HepG2 (cell line): ENCODE results near the gene PUS1. TPM values are rescaled to one million over a fixed set of nuclear protein-coding genes. Genes with fewer than 3 reads are reported as not detected.

ENCODE experiments used
- ATAC-seq: fragments of 200-7000 bp; cut with Tn5 transposase; 3 replicates; pipeline ENCODE4 v1.9.1; 2020; ENCODE audit warnings: mild to moderate bottlenecking, moderate library complexity
- BruUV-seq: library from RNA; stranded (reverse); fragments of 400-500 nt; replicated peaks from 2 replicates; lab custom pipeline; 2021; lab: Mats Ljungman, UMichigan
- CTCF ChIA-PET: fragments of 300-600 bp; formaldehyde crosslinking; extraction: SDS; loops from one replicate; lab custom pipeline; 2021; ENCODE audit warnings: low total read pairs, inconsistent platforms, low intra/inter-chr PET ratio; lab: Yijun Ruan, JAX
- POLR2A ChIA-PET: fragments of 350-600 bp; sonication (Branson Sonifier 250); formaldehyde crosslinking; loops from one replicate; lab custom pipeline; 2020; ENCODE audit warnings: antibody characterized with exemption, inconsistent platforms; lab: Yijun Ruan, JAX
- DNase-seq: peaks from one replicate; pipeline ENCODE4 v3.0.0-alpha.2; 2015; ENCODE audit warnings: low spot score
- FAIRE-seq: peaks from 3 replicates; lab custom pipeline; 2011; peaks lifted over from hg19 to GRCh38; lab: Jason Lieb, UNC
- H2AFZ ChIP-seq: one replicate; pipeline ENCODE4 v1.6.1; 2011; ENCODE audit warnings: low read length, inconsistent platforms
- H3K27ac ChIP-seq: fragments of 300-600 bp; 3 replicates; pipeline ENCODE4 v1.8.0; 2011; ENCODE audit warnings: mixed run types, mild to moderate bottlenecking, mixed read lengths, low read length, inconsistent platforms; ENCODE audit not compliant: insufficient read depth; ENCODE audit errors: extremely low read length
- H3K27me3 ChIP-seq, 2 experiments: fragments of 200-600 bp in 1 of 2; 2 replicates in 1 of 2; 3 replicates in 1 of 2; pipeline versions ENCODE4 v1.6.0 to v1.8.0; 2011; ENCODE audit warnings: low read length in 2 of 2, mild to moderate bottlenecking in 2 of 2, moderate library complexity in 2 of 2, inconsistent platforms in 1 of 2; ENCODE audit not compliant: insufficient read depth in 2 of 2, control insufficient read depth in 1 of 2
- H3K36me3 ChIP-seq, 2 experiments: fragments of 200-600 bp in 1 of 2; replicated peaks in 1 of 2; 2 replicates in 1 of 2; 3 replicates in 1 of 2; pipeline versions ENCODE4 v1.5.1 to v1.8.0; 2011; ENCODE audit warnings: low read length in 2 of 2, inconsistent platforms in 1 of 2; ENCODE audit not compliant: insufficient read depth in 2 of 2, control insufficient read depth in 1 of 2
- H3K4me1 ChIP-seq: 2 replicates; pipeline ENCODE4 v1.5.1; 2012; ENCODE audit warnings: low read length, inconsistent platforms; ENCODE audit not compliant: insufficient read depth
- H3K4me2 ChIP-seq: 2 replicates; pipeline ENCODE4 v1.6.0; 2011; ENCODE audit warnings: low read depth, low read length, inconsistent platforms
- H3K4me3 ChIP-seq, 3 experiments: fragments of 200-600 bp in 1 of 3; sonication (generic), shearing (Covaris generic) in 1 of 3; replicated peaks in 1 of 3; 2 replicates each; pipeline ENCODE4 v1.5.1; 2011 to 2016; ENCODE audit warnings: low read length in 3 of 3, inconsistent platforms in 2 of 3, low read depth in 2 of 3, mild to moderate bottlenecking in 2 of 3, control low read depth in 1 of 3, mixed read lengths in 1 of 3; ENCODE audit not compliant: insufficient read depth in 1 of 3
- H3K79me2 ChIP-seq: one replicate; pipeline ENCODE4 v1.6.1; 2011; ENCODE audit warnings: low read length, inconsistent platforms; ENCODE audit not compliant: insufficient read depth
- H3K9ac ChIP-seq: 2 replicates; pipeline ENCODE4 v1.6.0; 2011; ENCODE audit warnings: mild to moderate bottlenecking, low read depth, low read length, inconsistent platforms; ENCODE audit not compliant: insufficient read depth
- H3K9me3 ChIP-seq: 2 replicates; pipeline ENCODE4 v1.5.1; 2012; ENCODE audit warnings: mild to moderate bottlenecking, low read length
- H4K20me1 ChIP-seq: 2 replicates; pipeline ENCODE4 v1.6.0; 2011; ENCODE audit warnings: inconsistent platforms, mild to moderate bottlenecking, low read length, moderate library complexity; ENCODE audit not compliant: insufficient read depth
- AGO2 ChIP-seq: fragments of 200-400 bp; formaldehyde crosslinking; optimal IDR thresholded peaks from 2 replicates; pipeline ENCODE3; 2017; ENCODE audit warnings: mild to moderate bottlenecking, low read depth, low read length, moderate library complexity
- ESRRA ChIP-seq: sonication (generic); formaldehyde crosslinking; IDR thresholded peaks from 2 replicates; pipeline ENCODE4 v1.5.1; 2020; ENCODE audit warnings: mild to moderate bottlenecking, low read depth, missing genetic modification reagents
- GABPB1 ChIP-seq: IDR thresholded peaks from 2 replicates; pipeline ENCODE4 v1.6.1; 2016; ENCODE audit warnings: mild to moderate bottlenecking, missing genetic modification reagents, moderate library complexity, missing compliant biosample characterization
- HNRNPK ChIP-seq: fragments of 200-400 bp; formaldehyde crosslinking; IDR thresholded peaks from 2 replicates; pipeline ENCODE4 v1.6.1; 2018; ENCODE audit warnings: low read length, low read depth, moderate library complexity, mild to moderate bottlenecking; ENCODE audit not compliant: poor library complexity, severe bottlenecking
- MZF1 ChIP-seq: sonication (generic); formaldehyde crosslinking; IDR thresholded peaks from 2 replicates; pipeline ENCODE4 v1.8.1; 2023; ENCODE audit warnings: mild to moderate bottlenecking, missing genetic modification reagents, borderline replicate concordance
- PCBP1 ChIP-seq: fragments of 200-400 bp; formaldehyde crosslinking; IDR thresholded peaks from 2 replicates; pipeline ENCODE4 v1.6.1; 2017; ENCODE audit warnings: mild to moderate bottlenecking, low read depth, low read length, borderline replicate concordance
- UBTF ChIP-seq: sonication (generic); formaldehyde crosslinking; IDR thresholded peaks from 2 replicates; pipeline ENCODE4 v1.4.0; 2020; ENCODE audit warnings: mild to moderate bottlenecking, missing genetic modification reagents
- ZNF547 ChIP-seq: sonication (generic); formaldehyde crosslinking; IDR thresholded peaks from 2 replicates; pipeline ENCODE4 v1.5.1; 2020; ENCODE audit warnings: mild to moderate bottlenecking, missing genetic modification reagents
- WGBS: methylation state at CpG from one replicate; pipeline ENCODE4 v1.1.6; 2017; ENCODE audit warnings: low lambda C conversion rate; 5-methylcytosine and 5-hydroxymethylcytosine counted together
- in situ Hi-C: cut with HindIII; loops from 2 replicates; pipeline ENCODE4 v1.10.0; 2017; ENCODE audit warnings: low pct_unique_long_range_greater_than_20kb; ENCODE audit not compliant: extremely low pct_ligation_motif_present
- intact Hi-C: fragments of 100-400 bp; cut with micrococcal nuclease; formaldehyde crosslinking; loops from one replicate; pipeline ENCODE4 v1.10.0; 2022; ENCODE audit not compliant: unreplicated experiment
- polyA plus RNA-seq, 8 experiments: library from polyadenylated mRNA; depleted of rRNA in 3 of 8; stranded (reverse) in 7 of 8; unstranded in 1 of 8; fragments of >200 nt; fragmentation: Illumina TruSeq in 4 of 8; extraction: Trizol in 4 of 8; gene quantifications; 2 replicates each; pipeline versions ENCODE4 v1.2.1 to v1.2.3, GENCODE V29; 2011 to 2016; ENCODE audit warnings: low read depth in 4 of 8, missing spikeins in 1 of 8, mixed read lengths in 1 of 8; ENCODE audit not compliant: insufficient read depth in 1 of 8
- total RNA-seq, 5 experiments: library from RNA; depleted of rRNA; stranded (reverse); fragments of >200 nt; fragmentation: Illumina TruSeq; extraction: Trizol; gene quantifications; 2 replicates each; pipeline ENCODE4 v1.2.3, GENCODE V29; 2016; ENCODE audit warnings: low read depth in 1 of 5

The PUS1 gene
- total and polyA plus RNA-seq, 2 of the 13 experiments (the other 11 are each of a cell fraction or from before 2014, with no cell fraction given) = 19.2 to 24.7 TPM

- ChIA-PET CTCF (no interaction called here), POLR2A (no interaction called here)
- no TSS peak for BruUV-seq
- 90% methylated on average over 13 of the region's 20 CpGs for WGBS
- no peaks in the 10 kb centered on the region for H3K9me3 ChIP-seq
- no peak overlapping the region for H2AFZ ChIP-seq
- no peak for FAIRE-seq
- H3K9ac ChIP-seq = no peak overlapping the region
- no peak overlapping the region for H3K4me2 ChIP-seq
- intact Hi-C loops (no loop called here), in situ Hi-C loops (no loop called here)
- H3K36me3 ChIP-seq = peaks cover 14 to 36% of the 10 kb centered on the region in 2 experiments; a peak in 4 of 5 replicates
- DNase-seq = no peak
- H3K79me2 ChIP-seq = no peaks in the 10 kb centered on the region
- ATAC-seq = no peak
- H4K20me1 ChIP-seq = no peaks in the 10 kb centered on the region
- no peak for TF ChIP-seq UBTF
- TF ChIP-seq MZF1 (CRISPR knock-in tag) = no peak
- no peak for TF ChIP-seq ESRRA (CRISPR knock-in tag)
- 0 out of 2 replicates have a peak, but pooled peaks have one; percentile 53 for TF ChIP-seq PCBP1
- TF ChIP-seq HNRNPK = peak; percentile 70
- no peak for TF ChIP-seq GABPB1
- no peak for TF ChIP-seq ZNF547 (CRISPR knock-in tag)
- TF ChIP-seq AGO2 = peak; percentile 1
- no peaks in the 10 kb centered on the region for H3K4me1 ChIP-seq
- H3K4me3 ChIP-seq = no peak overlapping the region
- H3K27me3 ChIP-seq = no peaks in the 10 kb centered on the region
- no peak overlapping the region for H3K27ac ChIP-seq
Measured at GRCh38 chr12:131918311-131919050, 10.6 kb upstream of the PUS1 start.
